MM.1S (cell line): ENCODE results near the gene ADGRD2.

ENCODE experiments used
- EZH2 ChIP-seq: fragments of 300-600 bp; sonication (generic); optimal IDR thresholded peaks from 2 replicates; pipeline ENCODE3; 2017; ENCODE audit warnings: low read depth, mild to moderate bottlenecking, antibody characterized with exemption, low read length, mixed read lengths
- TF ChIP-seq, protein P1 (sequence below): fragments of 300-600 bp; sonication (generic); IDR thresholded peaks from 2 replicates; pipeline ENCODE4 v1.5.1; 2016; ENCODE audit warnings: antibody characterized with exemption, low read length, mixed read lengths

DNA sequence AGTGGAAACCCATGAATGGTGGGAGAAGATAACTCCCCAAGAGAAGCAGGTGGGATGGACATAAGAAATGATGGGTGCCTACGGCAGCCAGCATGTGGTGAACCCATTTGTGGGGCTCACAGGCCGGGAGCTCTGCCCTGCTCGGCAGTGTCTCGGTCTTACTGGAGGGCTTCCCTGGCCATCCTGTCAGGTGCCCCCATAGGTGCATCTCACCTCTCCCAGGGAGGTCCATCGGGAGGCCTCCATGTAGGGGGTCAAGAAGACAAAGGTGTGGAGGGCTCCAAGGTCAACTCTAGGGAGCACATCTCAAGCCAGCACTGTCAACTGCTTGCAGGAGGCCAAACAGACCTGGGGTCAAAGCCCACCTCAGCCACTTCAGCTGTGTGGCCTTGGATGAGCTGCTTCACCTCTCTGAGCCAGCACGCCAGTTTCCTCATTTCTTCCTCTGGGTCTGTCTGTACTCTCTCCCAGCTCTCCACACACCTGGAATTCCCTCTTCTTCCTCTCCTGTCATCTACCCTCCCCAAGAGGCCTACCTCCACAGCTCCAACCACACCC, 10.5 kb upstream of the ADGRD2 start:
- TF ChIP-seq, protein P1, sequence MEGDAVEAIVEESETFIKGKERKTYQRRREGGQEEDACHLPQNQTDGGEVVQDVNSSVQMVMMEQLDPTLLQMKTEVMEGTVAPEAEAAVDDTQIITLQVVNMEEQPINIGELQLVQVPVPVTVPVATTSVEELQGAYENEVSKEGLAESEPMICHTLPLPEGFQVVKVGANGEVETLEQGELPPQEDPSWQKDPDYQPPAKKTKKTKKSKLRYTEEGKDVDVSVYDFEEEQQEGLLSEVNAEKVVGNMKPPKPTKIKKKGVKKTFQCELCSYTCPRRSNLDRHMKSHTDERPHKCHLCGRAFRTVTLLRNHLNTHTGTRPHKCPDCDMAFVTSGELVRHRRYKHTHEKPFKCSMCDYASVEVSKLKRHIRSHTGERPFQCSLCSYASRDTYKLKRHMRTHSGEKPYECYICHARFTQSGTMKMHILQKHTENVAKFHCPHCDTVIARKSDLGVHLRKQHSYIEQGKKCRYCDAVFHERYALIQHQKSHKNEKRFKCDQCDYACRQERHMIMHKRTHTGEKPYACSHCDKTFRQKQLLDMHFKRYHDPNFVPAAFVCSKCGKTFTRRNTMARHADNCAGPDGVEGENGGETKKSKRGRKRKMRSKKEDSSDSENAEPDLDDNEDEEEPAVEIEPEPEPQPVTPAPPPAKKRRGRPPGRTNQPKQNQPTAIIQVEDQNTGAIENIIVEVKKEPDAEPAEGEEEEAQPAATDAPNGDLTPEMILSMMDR = no peak
- TF ChIP-seq EZH2 = no peak
